HG03571 (cell line): ENCODE measurements around the gene TAF3.

Experiments used
- ATAC-seq: cut with Tn5 transposase; IDR thresholded peaks from one replicate; pipeline ENCODE4 v1.9.1; 2021; ENCODE audit not compliant: unreplicated experiment

Gene TAF3

DNA sequence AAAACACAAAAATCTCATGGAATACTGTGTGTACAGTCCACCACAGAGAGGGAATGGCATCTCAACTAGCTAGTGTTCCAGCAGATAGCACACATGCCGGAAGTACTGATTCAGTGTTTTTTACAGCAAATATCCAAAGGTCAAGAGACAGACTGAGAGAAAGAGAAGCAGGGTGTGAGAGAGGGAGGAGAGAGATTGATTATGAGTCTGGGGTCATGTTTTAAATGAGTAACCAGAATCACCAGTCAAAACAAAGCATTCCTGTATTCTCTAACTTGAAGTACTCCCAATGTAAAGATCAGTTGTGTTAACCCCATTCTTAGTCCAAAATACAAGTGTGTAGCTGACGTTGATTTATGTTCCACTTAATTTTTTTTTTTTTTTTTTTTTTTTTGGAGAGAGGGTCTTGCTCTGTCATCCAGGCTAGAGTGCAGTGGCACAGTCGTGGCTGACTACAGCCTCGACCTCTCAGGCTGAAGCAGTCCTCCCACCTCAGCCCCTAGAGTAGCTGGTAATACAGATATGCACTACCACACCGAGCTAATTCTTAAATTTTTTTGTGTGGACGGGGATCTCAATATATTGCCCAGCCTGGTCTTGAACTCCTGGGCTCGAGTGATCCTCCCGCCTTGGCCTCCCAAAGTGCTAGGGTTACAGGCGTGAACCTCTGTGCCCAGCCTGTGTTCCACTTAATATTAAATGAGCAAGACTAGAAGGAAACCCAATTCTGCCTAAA lies 114.2 kb downstream of the TAF3 start:
- no peak for ATAC-seq

- ATAC-seq, result no peak
These were observed 115.0 kb downstream of the TAF3 start for GRCh38 chr10:7933262-7933661.

DNA sequence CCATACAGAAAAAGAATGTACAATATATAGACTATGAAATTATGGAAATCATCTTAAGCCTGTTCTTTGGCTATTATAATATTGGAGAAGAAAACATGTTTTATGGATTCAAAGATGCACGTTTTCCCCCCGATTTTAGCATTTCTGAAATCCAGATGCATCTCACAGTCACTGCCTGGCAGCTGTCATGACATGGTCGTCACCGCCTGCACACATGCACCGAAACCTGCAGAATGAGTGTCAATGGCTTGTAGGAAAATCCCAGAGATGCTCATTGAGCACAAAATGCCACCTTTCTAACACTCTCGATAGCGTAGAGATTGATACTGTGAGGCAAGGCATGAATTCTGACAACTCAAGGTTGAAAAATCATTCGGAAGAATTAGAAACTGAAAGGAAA lies 115.5 kb downstream of the TAF3 start:
- ATAC-seq, result no peak

GRCh38 chr10:7937315-7937945 lies 119.1 kb downstream of the TAF3 start:
- no peak for ATAC-seq

DNA sequence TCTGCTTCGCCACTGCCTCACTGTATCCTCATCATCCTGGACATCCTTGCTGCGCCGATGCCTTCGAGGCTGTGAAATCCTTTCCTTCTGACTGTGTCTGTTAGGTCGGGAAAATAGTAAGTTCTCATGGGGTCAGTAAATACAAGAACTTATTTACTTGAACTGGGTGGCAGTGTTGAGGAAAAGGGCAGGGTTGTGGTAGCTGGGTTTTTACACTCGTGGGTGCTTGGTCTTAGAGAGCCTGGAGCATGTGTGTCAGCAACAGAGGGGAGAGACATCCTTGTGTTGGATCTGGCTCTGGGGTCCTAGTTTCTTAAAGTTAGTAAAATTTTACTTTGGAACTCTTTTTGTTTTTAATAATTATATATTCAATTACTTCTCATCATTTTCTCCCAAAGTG lies 123.3 kb downstream of the TAF3 start:
- ATAC-seq, result no peak

- ATAC-seq, result no peak
These were observed 124.0 kb downstream of the TAF3 start for GRCh38 chr10:7942316-7942715.

DNA sequence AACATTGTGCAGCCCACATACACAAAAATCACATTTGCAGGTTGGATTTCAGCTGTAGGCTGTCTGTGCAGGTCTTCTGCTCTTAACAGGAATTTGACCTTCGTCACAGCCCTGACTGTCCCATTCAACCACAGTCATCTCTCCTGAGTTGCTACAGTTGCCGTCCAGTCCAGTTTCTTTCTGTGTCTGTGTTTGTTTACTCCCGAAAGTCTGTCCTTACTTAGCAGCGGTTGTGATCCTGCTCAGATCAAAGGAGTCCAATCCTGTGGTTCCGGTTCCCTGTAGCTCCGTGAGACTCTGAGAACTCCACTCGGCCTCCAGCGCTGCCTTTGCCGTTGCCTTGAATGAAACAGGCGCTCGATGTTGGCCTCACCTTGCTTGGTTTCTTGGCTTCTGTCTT lies 124.6 kb downstream of the TAF3 start:
- no peak for ATAC-seq

DNA sequence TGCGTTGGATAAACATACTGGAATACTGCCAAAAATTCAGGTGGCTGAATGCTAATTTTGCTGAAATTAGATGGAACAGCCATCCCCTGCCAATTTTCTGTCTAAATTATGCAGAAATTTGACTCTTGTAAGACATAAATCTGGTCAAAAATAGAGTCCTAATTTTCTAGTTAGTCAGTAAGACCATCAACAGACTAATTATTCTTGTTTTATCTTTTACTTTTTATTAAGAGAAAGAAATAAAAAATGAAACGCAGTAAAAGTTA lies 125.8 kb downstream of the TAF3 start:
- no peak for ATAC-seq

DNA sequence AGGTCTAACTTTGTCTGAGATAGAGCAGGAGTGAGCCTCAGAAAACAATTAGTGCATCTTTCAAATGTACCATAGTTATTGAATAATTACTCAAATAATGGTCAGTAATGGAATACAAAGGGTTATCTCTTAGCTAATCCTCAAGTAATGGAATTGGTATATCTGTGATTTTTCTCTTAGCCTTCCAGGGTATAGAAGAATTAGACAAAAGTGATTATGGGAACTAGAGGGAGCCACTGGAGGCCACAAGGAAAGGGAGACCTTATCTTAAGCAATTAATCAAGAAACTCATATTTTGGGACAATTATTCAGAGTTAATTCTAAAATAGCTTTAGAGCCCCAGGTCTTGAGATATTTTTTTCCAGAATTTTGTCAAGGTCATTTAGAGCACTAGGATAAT lies 126.2 kb downstream of the TAF3 start:
- no peak for ATAC-seq

DNA sequence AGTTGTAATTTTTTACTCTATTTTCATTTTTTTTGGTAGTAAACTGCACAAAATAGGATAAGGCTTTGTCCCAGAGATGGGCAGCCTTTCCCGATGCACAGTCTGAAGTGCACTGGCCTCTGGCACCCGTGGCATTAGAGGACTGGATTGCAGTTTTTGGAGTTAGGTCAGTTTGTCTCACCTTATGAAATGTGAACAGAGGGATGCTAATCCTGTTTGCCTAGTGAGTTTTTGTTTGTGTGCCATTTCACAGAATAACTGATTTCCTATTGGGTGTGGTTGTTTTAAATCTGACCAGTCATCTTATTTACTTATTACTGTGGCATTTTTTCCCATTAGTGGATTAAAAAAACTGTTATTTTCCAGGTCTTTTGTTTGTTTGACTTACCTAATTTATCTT lies 126.7 kb downstream of the TAF3 start:
- no peak for ATAC-seq

- ATAC-seq, result no peak
These were observed 127.3 kb downstream of the TAF3 start for GRCh38 chr10:7945469-7946187.

DNA sequence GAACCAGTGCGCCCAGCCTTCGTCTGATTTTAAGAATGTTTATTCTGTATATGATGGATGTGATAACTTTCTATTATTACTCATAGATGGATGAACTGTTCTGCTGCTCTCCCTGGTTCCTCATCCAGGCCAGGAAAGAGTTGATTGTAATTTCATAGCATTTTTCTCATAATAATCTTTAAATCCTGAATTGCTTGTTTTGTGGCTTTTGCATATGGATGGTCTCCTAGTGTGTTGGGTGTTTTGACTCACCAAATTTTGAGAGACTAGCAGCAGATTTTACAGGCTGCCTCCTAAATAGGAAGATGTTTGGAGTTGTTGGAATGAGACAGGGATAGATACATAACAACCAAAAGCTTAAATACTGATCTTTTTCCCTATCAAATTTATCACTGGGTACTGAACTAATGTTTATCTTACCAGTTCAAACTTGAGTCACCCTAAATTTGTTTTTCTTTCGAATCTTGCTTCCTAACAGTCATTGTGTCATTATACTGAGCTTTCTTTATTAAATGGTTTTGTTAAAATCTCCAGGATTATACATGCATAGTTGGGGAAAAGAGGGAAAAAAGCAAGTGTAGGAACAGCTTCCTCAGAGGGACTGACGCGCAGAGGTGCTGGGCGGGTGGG lies 130.2 kb downstream of the TAF3 start:
- no peak for ATAC-seq

DNA sequence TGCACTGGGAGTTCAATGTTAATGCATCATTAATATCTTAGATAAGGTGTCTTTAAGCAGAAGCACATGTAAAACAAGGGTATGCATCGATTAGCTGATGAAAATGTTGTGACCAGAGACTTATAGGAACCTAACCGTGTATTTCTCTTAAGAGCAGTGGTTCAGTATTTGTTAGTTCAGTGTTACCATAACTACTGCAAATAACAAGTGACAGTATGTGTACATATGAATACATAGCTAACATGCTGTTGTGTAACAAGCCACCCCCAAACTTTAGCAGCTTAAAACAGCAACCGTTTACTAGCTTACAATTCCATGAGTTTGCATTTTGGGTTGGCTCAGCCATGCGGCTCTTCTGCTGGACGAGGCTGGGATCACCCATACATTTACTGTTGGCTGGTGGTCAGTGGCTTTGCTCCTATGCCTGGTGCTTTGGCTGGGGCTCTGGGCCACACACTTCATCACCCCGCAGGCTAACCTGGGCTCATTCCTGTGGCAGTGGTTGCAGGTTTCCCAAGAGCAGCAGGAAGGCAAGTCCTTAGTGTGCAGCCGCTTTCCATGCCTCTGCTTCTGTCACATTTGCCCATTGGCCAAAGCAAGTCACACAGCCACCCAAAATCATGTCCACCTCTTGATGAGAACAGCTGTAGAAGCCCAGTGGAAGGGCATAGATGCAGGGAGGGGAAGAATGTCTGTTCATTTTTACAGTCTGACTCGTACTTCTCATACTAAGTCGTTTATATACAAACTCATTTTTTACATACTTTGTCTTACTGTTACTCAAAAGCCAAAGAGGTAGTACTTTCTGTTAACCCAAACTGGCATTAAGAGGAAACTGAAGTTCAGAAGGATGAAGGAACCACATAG lies 132.9 kb downstream of the TAF3 start:
- ATAC-seq, result no peak

- no peak for ATAC-seq
These were observed 134.0 kb downstream of the TAF3 start for GRCh38 chr10:7952266-7952665.

GRCh38 chr10:7953447-7953846 lies 135.1 kb downstream of the TAF3 start:
- no peak for ATAC-seq

- ATAC-seq, result no peak
These were observed 137.1 kb downstream of the TAF3 start for GRCh38 chr10:7955446-7955845.

- ATAC-seq, result peak; percentile 72
These were observed 138.2 kb downstream of the TAF3 start for GRCh38 chr10:7956508-7956907.

DNA sequence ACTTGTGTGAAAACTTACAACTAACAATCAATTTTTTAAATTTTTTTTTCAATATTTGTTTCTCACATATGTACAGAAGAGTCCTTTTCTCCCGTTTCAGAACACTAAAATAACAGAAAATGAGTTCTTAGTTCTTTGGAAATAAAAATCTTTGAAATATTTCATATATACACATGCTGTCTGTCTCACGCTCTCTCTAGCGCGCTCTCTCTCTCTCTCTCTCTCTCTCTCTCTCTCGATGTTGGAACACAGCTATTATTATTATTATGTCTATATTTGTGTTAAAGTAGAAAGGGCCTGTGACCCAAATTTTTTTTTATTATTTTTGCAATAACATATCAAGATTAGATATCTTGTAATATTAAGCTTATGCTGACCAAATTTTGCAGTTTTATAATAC lies 139.3 kb downstream of the TAF3 start:
- no peak for ATAC-seq

DNA sequence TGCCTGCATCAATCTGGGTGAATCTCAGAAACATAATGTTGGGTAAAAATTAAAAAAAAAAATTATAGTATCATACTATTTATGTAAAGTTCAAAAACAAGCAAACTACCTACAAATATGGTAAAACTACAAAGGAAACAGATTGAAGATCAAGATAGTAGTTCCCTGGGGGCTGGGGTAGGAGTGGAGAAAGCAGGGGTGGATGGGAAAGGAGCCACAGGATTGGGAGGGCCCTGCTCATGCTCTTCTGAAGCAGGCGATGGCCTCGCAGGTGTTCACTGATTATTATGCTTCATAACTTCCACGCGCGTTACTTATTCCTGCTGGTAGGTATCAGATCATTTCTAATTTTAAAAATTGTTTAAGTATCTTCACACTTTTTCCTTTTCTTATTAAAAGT lies 140.1 kb downstream of the TAF3 start:
- no peak for ATAC-seq

DNA sequence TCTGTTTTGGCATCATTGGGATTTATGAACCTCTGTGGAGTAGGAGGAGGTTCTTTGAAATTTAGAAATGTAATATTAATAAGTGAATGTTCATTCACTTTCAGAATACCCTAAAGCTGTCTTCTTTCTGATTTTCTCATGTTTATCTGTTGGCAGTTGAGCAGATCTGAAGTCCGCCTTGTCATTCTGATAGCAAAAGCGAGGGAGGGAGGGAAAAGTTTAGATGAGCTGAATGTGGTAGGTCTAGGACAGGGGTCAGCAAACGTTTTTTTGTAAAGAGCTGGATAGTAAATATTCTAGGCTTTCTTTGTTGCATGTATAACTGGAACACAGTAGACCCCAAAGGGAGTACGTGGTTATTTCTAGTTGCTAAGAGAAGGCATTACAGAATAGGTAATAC lies 141.8 kb downstream of the TAF3 start:
- no peak for ATAC-seq

DNA sequence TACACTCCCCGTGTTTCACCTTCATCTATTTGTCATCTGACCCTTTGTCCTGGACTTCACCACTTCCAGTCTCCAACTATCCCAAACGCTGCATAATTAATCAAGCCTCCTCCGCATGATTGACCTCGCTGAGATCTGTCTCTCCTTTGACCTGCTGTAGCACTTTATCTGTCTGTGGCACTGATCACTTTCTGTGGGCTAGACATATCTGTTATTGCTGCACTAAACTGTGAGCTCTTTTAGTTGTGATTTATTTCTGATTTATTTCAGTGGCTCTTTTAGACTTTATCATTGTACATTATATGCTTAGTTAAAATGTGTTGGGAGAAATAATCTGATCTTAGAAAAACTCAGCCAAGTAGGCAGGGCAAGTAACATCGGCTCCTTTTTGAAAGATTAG lies 144.3 kb downstream of the TAF3 start:
- no peak for ATAC-seq
